Measurements from ENCODE around the gene HDDC3.
A peak's percentile ranks its signal among the peaks of the same experiment; 100 is the strongest.

HDDC3 gene

DNA sequence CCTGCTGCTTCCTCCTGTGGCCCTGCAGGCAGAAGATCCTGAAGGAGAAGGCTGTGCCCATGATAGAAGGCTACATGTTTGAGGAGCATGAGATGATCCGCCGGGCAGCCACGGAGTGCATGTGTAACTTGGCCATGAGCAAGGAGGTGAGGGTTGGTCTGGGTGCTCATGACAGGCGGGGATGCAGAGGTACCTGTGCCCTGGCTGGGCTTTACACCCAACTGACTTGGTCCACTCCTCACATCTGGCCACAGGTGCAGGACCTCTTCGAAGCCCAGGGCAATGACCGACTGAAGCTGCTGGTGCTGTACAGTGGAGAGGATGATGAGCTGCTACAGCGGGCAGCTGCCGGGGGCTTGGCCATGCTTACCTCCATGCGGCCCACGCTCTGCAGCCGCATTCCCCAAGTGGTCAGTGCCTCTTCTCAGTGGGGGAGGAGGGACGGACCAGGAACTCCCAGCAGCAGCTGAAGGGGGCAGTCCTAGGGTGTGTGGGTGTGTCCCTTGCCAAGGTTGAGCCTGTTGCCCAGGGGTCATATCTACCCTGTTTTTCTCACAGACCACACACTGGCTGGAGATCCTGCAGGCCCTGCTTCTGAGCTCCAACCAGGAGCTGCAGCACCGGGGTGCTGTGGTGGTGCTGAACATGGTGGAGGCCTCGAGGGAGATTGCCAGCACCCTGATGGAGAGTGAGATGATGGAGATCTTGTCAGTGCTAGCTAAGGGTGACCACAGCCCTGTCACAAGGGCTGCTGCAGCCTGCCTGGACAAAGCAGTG lies 20.7 kb upstream of the HDDC3 start:
- DNase-seq = no peak

DNA sequence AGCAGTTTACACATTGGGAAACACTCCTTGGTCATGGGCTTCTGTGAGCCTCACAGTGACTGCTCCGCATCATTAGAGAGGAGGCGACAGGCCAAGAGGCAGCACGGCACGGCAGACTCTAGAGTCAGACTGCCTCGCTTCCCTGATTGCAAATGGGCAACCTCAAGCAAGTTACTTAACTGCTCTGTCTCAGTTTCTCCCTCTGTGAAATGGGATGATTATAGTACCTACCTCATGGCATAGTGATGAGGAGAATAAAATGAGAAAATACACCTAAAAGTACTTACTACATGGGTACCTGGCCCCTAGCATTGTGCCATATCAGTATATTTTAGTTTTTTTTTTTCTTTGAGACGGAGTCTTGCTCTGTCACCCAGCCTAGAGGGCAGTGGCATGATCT lies 18.3 kb upstream of the HDDC3 start:
- no peak for DNase-seq

DNA sequence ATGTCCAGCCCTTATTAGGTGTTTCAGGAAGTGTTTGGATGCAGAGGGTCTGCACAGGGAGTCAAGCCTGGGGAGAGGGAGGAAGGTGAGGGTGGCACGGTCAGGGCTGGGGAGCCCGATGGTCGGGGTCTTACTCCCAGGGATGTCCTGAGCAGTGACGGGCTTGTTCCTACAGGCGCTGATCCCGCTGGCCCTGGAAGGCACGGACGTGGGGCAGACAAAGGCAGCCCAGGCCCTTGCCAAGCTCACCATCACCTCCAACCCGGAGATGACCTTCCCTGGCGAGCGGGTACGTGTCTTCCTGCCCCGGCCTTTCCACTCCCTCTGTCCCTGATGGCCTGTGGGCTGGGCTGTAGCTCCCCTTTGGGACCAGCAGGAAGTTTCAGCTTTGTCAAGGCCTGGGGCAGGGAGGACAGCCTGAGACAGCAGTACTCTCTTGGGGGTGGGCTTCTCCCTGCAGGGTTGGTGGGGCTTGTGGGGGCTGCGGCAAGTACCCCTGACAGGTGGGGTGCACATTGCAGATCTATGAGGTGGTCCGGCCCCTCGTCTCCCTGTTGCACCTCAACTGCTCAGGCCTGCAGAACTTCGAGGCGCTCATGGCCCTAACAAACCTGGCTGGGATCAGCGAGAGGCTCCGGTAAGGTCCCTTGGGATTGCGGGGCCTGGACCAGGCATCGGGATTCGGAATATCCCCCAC lies 17.8 kb upstream of the HDDC3 start:
- DNase-seq = no peak

DNA sequence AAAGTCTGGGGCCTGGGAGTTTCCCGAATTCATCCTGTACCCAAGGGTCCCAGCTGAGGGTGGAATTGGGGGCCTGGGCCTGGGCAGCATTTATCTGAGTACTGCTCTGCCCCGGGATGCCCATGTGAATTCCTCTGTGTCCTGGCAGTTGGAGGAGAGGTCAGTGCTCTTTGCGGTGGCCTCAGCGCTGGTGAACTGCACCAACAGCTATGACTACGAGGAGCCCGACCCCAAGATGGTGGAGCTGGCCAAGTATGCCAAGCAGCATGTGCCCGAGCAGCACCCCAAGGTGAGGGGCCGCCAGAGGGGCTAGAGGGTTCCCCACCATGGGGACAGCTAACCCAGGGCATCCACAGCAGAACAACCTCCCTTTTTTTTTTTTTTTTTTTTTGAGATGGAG lies 16.2 kb upstream of the HDDC3 start:
- no peak for DNase-seq

DNA sequence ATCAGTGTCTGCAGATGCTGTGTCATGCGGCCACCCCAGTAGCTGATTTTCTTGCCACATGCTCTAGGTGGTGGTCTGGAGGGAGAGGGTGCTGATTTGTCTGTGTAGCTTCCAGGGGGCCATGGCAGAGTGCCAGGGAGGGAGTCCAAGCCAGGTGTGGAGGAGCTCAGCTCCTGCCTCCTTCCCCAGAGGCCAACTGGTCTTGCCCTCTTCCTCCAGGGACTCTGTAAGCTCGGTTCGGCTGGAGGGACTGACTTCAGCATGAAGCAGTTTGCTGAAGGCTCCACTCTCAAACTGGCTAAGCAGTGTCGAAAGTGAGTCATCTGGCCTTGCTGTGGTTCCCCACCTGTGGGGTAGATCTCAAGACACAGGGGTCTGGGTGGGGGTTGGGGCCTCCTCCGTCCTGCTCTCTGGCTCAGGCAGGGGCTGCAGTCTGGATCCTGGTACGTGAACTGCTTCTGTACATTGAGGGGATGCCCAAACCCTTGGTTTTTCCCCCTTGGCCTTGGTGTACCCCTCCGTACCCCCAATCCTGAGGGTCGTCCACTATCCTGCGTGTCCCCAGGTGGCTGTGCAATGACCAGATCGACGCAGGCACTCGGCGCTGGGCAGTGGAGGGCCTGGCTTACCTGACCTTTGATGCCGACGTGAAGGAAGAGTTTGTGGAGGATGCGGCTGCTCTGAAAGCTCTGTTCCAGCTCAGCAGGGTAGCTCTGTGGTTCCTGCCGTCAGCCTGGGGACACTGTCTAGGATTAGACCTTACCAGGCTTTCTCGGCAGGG lies 15.4 kb upstream of the HDDC3 start:
- no peak for DNase-seq

DNA sequence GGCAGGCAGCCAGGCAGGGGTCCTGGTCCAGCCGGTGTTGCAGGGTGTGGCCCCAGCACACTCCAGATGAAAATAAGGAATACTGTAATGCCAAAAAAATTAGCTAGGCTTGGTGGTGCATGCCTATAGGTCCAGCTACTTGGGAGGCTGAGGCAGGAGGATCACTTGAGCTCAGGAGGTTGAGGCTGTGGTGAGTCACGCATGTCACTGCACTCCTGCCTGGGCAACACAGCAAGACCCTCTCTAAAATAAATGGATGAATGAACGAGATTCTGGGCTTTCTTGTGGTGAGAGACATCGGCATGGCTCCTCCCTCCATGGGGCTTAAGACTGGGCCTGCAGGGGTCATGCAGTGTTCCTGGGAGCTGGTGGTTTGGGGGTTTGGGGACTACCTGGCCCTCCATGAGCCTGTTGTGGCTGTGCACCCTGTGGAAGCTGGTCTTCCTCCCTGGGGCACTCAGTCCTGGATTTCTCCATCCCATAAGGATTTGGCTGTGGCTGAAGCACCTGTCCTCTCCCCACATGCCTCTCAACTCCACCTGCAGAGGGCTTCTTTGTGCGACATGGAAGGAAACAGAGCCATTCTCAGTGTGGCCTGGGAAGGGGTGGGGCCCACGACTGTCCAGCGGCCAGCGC lies 14.7 kb upstream of the HDDC3 start:
- no peak for DNase-seq

DNA sequence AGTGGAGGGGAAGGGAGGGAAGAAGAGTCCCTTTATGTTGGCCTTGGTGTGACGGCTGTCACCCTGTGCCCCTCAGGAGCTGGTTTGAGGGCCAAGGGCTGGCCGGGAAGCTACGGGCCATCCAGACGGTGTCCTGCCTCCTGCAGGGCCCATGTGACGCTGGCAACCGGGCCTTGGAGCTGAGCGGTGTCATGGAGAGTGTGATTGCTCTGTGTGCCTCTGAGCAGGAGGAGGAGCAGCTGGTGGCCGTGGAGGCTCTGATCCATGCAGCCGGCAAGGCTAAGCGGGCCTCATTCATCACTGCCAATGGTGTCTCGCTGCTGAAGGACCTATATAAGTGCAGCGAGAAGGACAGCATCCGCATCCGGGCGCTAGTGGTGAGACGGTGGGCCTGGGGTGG lies 14.2 kb upstream of the HDDC3 start:
- DNase-seq = no peak

DNA sequence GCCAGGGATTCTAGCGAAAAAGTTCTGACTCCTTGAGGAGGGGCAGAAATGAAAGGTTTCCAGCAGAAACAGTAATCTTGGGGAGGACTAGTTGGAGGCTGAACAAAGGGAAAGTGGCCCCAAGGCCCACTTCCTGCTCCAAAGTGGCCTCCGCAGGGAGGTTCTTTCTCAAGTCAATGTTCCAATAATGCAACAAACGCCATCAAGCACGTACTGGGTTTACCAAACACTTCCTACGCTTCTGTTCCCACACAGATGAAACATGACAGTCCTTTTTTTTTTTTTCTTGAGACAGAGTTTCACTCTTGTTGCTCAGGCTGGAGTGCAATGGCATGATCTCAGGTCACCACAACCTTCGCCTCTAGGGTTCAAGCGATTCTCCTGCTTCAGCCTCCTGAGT lies 12.7 kb upstream of the HDDC3 start:
- DNase-seq = no peak

DNA sequence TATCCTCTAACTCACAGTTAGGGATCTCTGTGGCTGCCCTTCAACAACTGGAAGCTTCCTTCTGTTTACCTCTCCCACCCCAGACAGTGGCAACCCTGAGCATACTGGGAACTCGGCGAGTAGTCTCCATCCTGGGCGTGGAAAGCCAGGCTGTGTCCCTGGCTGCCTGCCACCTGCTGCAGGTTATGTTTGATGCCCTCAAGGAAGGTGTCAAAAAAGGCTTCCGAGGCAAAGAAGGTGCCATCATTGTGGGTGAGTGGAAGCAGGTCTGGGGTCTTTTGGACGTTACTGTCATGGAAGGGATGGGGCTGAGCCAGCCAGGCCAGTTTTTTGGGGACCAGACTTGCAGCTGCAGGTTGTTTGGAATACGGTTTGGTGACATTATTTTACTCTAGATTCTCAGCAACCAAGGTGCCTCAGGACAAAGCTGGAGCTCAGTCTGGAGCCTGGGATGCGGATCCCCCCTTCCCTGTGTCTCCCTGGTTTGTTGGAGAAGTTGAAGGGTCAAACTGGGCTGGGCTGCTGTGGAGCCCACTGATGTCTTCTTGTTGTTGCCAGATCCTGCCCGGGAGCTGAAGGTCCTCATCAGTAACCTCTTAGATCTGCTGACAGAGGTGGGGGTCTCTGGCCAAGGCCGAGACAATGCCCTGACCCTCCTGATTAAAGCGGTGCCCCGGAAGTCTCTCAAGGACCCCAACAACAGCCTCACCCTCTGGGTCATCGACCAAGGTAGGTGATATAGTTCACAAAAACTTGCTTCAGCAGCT lies 10.2 kb upstream of the HDDC3 start:
- DNase-seq = no peak

DNA sequence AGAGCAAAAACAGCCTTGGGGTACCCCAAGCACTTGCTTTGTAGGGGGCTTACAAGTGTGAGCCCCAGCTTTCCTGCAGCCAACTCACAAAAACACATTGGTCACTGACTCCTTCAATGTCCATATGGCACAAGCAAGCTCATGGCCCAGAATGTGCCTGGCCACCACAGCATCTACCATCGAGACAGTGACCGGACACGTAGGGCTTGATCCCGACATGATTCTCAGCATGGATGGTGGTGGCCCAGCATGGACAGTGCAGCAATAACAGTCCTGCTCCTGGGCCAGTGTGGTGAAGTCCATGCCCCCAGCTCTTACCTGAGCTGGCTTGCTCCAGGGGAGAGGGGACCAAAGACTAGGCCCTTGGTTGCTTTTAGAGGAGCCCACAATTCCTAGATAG lies 8.7 kb upstream of the HDDC3 start:
- DNase-seq = no peak

DNA sequence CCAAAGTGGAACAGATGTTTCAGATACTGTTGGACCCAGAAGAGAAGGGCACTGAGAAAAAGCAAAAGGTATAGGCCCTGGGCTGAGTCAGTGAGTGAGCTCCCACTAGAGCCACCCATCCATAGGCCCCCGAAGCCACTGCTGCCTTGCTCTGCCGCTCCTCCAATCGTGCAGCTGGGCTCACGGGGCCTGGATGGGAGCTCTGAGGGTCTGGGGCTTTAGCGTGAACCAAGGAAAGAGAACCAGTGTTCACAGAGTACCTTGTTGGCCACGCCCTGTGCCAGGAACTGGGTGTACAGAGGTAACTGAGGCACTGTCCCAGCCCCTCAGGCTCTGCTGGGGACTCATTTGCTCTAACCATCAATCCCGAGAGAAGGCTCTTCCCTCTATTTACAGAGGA lies 7.4 kb upstream of the HDDC3 start:
- DNase-seq = no peak

DNA sequence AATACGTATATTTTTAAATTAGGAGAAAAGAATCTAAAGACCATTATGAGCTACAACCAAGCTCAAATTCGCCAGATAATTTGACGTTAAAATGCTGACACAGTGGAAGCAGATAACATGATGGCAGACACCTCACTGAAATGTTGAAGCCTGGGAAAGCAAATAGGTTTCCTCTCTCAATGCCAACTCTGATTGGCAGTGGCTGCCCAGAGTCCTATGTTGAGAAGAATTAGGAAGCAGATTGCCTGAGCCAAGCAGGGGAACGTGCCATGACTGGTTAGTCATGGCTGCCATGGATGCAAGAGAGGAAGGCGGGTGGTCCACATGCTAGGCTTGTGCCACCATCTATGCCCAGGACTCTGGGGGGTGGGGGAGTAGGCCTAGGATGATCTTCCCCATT lies 5.9 kb upstream of the HDDC3 start:
- no peak for DNase-seq

DNA sequence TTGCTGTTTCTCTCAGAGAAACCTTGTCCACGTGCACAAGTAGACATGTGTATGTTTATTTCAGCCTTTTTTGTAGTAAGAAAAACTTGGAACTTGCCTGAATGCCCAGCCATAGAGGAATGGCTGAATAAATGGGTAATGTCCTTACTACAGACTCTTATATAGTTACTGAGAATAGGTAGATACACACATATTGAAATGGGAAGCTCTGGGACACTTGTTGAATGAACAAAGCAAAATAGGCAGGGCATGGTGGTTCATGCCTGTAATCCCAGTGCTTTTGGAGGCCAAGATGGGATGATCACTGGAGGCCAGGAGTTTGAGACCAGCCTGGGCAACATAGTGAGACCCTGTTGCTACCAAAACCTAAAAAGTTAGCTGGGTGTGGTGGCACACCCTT lies 4.5 kb upstream of the HDDC3 start:
- no peak for DNase-seq

DNA sequence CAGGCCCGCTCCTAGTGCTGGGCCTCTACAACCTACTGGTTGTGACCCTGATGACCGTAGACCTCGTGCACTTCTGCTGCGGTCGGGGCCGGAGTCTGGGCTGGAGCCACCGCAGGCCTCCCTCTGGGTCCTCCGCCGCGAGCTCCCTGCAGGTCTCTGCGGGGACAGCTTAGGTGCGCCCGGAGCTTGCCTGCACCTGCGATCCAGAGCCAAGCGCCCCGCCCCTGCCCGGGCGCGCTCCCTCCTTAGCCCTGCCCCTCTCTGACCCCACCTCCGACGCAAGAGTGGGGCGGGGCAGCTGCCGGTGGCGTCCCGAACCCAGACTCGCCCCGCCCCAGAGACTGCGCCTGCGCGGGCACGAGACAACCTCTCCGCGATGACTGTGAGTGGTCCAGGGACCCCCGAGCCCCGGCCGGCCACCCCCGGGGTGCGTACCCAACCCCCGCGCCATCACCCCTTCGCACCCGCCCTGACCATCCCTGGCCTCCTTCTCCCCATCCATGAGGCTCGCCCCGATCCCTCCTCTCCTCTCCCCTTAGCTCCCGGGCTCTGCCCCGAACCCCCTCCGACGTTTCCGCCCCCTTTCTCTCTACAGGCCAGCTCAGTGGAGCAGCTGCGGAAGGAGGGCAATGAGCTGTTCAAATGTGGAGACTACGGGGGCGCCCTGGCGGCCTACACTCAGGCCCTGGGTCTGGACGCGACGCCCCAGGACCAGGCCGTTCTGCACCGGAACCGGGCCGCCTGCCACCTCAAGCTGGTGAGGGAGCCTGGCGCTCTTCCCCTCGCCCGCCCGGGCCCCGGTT lies 2.8 kb upstream of the HDDC3 start, which contains the start of gene UNC45A:
TSS of gene UNC45A (plus strand) at position 337 of the 803 bp plus-strand sequence. CDS start at position 377, 40 bp downstream.
- peak; percentile 17 for DNase-seq

DNA sequence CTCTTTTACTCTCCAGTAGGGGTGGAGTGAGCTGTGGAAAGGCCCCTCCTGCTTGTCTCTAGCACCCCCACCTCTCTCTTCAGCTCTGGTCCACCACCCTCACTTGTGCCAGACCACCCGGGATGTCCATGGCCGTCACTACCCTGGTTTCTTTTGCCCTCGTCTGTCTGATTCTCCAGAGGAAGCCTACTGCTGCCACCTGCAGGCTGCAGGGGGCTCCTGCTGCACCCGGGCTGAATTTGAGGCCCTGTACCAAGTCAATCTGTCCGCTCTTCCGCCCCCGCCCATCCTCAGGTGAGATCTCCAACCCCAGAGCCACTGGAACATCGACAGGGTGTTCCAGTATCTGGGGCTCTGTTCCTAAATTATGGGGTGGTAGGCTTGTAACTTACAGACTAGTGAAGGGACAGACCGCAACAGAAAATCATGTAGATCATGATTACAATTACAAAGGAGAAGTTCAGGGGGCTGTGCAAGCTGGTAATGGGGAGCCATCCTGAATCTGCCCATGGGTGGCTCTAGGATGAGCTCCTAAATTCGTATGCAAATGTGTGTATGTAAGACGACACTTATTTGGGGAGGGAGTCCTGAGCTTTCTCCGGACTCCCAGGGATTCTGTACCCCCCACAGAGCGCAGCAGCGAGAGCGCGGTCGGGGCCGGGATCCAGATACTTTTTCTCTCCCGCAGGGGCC lies 2.1 kb upstream of the HDDC3 start:
- DNase-seq = peak; percentile 42

DNA sequence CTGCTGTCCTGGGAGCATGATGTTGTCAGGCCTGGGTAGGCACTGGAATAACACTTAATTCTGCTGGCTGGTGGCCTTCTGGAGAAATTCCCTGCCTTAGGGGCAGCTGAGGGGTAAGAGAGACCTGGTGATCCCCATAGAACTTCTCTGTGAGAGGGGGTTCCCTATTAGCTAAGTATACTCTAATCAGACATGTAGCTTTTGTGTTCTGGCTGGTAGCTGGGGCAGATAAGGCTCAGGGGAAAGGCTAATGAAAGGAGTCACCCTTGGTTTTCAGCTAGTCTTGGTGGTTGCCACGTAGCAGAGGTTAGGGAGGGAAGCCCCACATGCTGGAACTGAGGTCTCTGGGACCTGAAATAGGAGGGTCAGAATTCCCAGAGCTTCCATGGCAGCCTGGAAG lies 952 bp upstream of the HDDC3 start:
- no peak for DNase-seq

DNA sequence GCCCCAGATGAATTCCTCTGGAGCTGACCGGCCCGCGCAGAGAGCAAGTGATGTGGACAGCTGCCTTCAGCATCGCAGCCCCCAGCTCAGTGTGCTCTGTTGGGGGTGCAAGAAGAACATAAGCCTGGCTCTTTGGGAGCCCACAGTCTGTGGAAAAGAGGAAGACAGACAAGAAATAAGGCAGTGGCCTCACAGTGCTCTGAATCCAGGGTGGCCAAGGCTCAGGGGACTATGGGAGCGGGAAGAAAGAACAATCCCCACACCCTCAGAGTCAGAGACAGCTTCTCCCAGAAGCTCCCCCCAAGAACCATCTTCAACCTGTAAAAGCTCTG lies 277 bp upstream of the HDDC3 start:
- DNase-seq = no peak

DNA sequence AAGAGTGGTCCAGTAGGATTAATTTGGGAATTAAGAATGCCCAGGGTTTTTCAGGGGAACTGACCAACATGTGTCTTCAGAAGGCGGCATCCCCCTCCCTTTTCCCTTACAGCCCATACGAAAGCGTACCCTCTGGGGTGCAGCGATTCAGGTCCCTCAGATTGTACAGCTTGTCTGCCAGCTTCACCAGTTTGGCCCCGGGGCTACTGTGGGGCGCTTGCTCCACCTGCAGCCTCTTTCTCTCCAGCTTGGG lies 848 bp downstream of the HDDC3 start:
- no peak for DNase-seq

DNA sequence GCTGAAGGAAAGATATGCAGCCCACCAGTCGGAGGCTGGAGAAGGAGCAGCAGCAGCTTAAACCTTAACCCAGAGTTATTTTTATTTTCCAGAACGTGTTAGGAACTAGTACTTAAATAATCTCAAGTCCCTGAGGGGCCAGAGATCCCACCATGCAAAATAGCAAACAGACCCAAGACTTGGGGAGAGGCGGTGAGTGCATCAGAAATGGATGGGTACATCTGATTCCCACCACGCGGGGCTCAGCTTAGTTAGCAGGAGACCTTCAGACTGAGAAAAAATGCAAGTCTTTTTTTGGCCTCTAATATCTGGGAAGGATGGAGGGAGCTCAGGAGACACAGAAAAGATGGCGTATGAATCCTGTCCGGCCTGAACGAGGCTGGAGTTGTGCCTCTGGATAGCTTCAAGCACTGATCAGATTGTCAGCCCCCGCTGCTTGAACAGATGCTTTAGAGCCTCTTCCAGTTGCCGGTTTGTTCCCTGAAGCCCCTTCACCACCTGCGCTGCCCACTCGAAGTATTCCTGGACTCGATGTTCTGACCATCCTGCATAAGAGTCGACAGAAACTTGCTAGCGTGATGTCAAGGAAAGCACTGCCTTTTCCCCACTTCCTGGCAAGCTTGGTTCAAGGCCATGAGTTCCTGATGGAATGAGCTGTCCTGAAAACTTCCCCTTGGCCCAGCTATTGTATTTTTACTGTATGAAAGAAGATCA lies 1.3 kb downstream of the HDDC3 start:
- no peak for DNase-seq

DNA sequence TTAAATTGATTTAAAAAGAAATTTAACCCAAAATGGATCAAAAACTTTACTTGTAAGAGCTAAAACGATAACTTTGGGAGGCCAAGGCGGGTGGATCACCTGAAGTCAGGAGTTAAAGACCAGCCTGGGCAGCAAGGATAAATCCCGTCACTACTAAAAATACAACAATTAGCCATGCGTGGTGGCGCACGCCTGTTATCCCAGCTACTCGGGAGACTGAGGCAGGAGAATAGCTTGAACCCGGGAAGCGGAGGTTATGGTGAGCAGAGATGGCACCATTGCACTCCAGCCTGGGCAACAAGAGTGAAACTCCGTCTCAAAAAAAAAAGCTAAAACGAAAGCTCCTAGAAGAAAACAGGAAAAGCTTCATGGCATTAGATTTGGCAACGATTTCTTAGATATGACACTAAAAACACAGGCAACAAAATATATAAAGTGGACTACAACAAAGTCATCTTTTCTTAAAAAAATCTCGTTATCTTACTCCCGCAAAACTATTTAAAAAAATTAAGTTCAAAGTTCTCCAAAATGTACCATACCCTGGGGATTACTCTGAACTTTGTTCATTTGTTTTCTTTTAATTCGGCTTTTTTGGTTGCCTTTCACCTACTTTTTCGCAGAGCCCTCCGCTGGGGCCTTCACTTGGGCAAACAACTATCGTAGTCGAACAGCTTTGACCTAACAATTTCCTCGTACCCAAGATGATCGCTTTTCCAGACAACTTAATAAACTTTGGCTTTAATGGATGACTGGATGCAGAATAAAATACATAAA lies 2.9 kb downstream of the HDDC3 start:
- no peak for DNase-seq

Measured in NCI-H2029 treated with DMSO at 0.1 percent for 48 hours (cell line).